HG03196 (cell line): Measurements from ENCODE around the gene TSC22D4.
A peak's percentile ranks its signal among the peaks of the same experiment; 100 is the strongest.
"Not testable (repeated sequence)": the region's sequence is repeated elsewhere in the genome, so short reads cannot be mapped to it uniquely, and the experiment has no call there.

ENCODE experiments used
- ATAC-seq: cut with Tn5 transposase; IDR thresholded peaks from one replicate; pipeline ENCODE4 v1.9.1; 2021; ENCODE audit not compliant: unreplicated experiment

The TSC22D4 gene

GRCh38 chr7:100447363-100447762 is 31.7 kb downstream of the TSC22D4 start:
- ATAC-seq, result not testable (repeated sequence)

GRCh38 chr7:100446040-100446439 is 33.0 kb downstream of the TSC22D4 start:
- no peak for ATAC-seq

GRCh38 chr7:100444311-100445278 is 34.4 kb downstream of the TSC22D4 start:
- ATAC-seq, result no peak

- no peak for ATAC-seq
Observed at GRCh38 chr7:100443096-100443840, 35.7 kb downstream of the TSC22D4 start.

- no peak for ATAC-seq
Observed at GRCh38 chr7:100441641-100442535, 37.1 kb downstream of the TSC22D4 start.

- not testable (repeated sequence) for ATAC-seq
Observed at GRCh38 chr7:100439244-100439643, 39.8 kb downstream of the TSC22D4 start.

GRCh38 chr7:100438731-100439130 is 40.3 kb downstream of the TSC22D4 start:
- ATAC-seq, result not testable (repeated sequence)

GRCh38 chr7:100438172-100438571 is 40.8 kb downstream of the TSC22D4 start:
- ATAC-seq, result no peak

GRCh38 chr7:100437150-100438100 is 41.6 kb downstream of the TSC22D4 start:
- ATAC-seq, result no peak

- ATAC-seq, result peak; percentile 17
Observed at GRCh38 chr7:100435401-100436304, 43.4 kb downstream of the TSC22D4 start.

- no peak for ATAC-seq
Observed at GRCh38 chr7:100434297-100435144, 44.5 kb downstream of the TSC22D4 start.

GRCh38 chr7:100433592-100434296 is 45.3 kb downstream of the TSC22D4 start:
- no peak for ATAC-seq

GRCh38 chr7:100433276-100433591 is 45.8 kb downstream of the TSC22D4 start:
- no peak for ATAC-seq

GRCh38 chr7:100432621-100433275 is 46.3 kb downstream of the TSC22D4 start:
- ATAC-seq, result no peak

GRCh38 chr7:100432053-100432452 is 47.0 kb downstream of the TSC22D4 start:
- no peak for ATAC-seq

- ATAC-seq, result no peak
Observed at GRCh38 chr7:100431286-100431735, 47.7 kb downstream of the TSC22D4 start.
